HG03469 (cell line): Measurements from ENCODE around the gene SV2B.

Experiments used
- ATAC-seq: cut with Tn5 transposase; IDR thresholded peaks from one replicate; pipeline ENCODE4 v1.9.1; 2021; ENCODE audit warnings: mild to moderate bottlenecking, moderate library complexity, moderate number of reproducible peaks; ENCODE audit not compliant: unreplicated experiment

The SV2B gene

DNA sequence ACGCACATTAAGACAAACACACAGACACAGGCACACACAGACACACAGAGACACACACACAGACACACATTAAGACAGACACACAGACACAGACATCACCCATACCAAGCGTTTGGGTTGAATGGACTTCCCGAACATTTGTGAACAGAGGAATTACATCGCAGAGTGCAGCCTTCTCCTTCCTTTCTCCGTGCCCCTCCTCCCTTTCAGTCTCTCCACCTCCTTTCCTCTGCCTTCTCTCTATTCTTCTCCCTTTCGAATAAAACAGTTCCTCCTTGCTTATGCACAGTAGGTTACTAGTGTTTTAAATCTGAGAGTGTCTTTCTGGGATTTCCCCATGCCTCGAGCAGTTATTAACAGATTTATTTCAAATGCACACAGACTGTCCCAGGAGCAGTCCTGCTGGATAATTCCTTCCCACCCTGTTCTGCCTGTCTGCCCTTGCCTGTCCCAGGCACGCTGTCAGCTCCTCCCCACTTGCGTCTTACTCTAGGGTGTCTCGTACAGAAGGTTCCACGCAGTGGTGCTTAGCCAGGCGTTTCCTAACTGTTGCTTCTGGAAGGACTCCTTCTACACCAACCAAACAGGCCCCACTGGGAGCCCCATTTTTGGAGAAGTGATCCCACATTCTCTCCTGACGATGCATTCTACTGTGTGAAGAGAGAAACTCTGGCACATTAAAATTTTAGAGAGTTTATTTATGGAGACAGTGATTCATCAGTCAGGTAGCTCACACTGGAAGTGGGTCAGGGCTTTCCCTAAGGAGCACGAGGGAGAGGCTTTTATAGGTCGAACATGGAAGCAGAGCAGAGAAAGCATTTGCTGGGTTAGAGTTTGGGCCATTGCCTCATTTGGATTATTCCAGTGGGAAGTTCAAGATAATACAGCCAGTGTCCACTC, 163.8 kb downstream of the SV2B start:
- ATAC-seq, result no peak

DNA sequence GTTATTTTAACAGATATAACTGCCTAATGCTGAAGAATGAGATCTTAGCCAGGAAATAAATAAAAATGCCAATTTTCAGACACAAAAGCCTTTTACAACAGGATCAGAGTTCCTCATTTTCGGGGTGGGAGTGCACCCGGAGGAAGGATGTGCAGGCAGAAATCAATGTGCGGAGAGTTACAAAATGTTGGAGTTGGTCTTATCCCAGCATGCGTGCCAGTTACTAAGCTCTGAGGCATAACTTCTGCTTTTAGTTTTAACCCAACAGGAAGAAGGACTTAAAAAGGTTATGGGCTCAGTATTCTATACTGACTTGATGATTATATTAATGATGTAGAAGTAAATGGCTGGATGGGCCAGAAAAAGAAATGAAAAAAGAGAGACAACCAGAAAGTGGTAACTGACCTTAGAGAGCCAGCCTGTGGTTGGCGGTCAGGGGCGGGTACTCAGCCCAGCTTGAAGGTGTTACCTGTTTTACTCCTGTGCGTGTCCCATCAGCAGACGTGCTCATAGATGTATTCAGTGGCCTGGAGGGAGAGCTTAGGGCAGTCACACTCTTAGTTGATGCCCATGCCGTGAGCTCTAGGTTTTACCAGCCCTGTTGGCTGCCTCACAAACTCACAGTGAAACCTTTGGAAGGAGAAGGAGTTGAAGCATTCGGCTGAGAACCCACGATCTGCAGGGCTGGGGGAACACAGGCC, 164.7 kb downstream of the SV2B start:
- no peak for ATAC-seq

DNA sequence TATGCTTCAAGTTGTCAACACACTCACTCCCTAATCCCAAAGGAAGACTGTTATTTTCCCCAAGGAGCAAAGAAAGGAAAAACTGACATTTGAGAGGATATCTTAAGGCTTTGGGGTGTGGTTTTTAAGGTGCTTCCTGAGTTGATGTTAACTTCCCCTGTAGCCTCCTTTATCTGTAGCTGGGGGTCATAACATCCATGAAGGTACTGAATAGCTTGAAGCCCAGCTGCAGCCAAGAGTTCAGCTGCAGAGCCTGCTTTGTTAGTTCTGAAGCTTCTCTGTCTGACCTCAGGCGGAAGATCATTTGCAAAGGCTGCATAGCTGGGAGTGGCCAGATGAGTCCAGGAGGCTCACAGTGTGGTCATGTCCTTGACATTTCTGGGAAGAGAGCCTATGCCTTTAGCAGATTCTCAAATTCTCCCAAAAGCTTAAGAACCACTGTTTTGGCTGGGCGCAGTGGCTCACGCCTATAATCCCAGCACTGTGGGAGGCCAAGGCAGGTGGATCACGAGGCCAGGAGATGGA, 165.4 kb downstream of the SV2B start:
- no peak for ATAC-seq

DNA sequence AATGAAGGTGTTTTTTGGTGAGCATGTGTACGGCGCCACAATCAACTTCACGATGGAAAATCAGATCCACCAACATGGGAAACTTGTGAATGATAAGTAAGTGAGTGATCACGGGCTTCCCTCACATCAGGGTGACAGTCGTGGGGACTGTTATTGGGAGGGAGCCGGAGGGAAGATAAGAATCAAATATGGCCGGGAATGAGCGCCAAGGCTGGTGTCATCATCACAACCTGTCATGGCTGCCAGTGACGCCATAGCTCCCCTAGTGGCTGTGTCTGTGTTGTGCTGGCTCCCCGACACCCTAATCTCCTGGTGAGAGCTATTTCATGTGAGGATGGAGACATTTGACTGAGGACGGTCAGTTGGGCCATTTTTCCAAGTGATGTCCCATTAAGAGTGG, 168.5 kb downstream of the SV2B start:
- no peak for ATAC-seq

GRCh38 chr15:91270747-91271146, 170.7 kb downstream of the SV2B start:
- no peak for ATAC-seq

DNA sequence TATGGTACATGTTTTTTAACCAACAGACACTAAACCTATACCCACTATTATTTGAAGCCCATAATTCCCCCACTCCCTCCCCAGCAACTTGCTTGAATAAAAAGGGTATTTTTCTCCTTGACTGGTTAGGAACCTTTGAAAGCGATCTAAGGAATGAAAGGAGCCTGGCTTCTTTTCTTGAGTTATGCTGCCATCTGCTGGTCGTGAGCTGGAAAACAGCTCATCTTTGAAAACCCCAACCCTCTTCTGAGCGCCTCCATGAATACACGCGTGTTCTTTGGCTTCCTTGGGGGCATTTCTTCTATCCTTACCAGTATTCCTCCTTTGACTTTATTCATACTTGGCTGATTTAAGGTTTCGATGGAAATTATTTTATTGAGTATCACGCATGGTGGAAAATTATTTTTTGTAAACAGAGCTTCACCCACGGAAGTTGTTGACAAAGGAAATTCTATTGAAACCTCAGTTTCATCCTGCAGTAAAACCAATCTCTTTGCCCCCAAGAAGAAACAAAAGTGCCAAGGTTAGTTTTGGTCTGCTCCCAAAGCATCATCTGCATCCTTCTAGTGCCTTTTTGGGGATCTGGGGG, 171.6 kb downstream of the SV2B start:
- no peak for ATAC-seq

- no peak for ATAC-seq
Observed at GRCh38 chr15:91275844-91276243, 175.8 kb downstream of the SV2B start.

GRCh38 chr15:91278951-91279350, 178.9 kb downstream of the SV2B start:
- no peak for ATAC-seq

GRCh38 chr15:91279486-91279885, 179.4 kb downstream of the SV2B start:
- no peak for ATAC-seq

DNA sequence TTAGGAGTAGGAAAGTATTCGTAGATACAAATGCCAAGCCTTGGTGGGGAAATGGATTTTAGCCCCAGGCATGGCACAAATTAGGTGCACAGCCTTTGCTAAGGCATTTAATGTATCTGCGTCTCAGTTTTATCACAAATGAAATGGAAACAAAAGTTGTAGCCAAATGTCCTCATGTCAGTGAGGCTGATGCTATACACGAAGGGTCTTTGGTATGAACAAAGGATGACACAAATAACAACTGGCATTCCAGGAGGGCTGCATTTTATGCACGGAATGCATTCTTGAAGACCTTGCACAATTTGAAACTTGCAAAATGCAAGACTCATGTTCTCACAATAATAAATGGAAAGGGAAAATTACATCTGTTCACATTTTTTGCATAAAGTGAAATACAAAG, 181.9 kb downstream of the SV2B start:
- no peak for ATAC-seq

GRCh38 chr15:91282486-91282885, 182.4 kb downstream of the SV2B start:
- ATAC-seq, result no peak

DNA sequence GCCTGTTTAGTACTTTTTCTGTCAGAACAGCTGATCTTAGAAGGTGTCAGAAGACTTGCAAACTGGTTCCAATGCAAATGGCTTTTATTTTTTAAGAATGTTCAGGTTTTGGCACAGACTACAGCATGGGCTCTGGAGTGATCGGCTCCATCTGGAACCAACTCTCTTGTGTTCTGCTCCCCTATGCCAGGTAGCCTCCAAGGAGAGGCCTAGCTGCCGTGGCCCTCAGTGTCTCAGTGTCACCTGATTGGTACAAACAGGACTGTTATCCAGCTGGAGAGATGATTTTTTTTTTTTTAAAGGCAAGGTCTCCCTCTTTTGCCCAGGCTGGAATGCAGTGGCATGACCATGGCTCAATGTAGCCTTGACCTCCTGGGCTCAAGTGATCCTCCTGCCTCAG, 183.1 kb downstream of the SV2B start:
- no peak for ATAC-seq

DNA sequence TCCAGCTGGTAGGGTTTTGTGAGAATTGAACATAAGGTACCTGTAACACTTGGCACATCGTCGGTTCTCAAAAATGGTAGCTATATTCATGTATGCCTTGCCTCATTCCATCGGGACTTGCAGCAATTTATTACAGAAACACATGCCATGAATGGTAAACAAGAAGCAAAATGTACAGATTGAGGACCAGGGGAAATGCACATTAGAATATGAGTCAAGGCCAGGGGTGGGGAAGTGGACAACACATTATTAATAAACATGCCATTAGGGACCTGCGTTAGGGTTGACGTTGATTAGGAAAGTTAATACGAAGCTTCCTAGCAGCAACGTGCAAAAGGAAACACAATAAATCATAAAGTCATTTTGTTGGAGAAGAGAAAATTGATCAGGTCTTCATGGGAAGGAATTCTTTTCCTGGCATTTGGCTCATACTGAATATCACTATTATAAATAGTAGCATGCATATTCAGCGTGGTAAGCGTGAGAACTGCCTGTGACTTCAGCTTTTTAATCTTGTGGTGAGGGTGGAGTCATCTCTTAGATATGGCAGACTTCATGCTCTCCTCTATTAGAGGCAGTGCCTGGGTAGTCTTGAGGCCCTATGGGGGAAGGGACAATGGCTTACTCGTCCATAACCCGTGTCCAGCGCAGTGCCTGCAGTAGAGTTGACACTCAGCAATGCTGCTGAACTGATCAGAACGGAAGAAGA, 184.9 kb downstream of the SV2B start:
- ATAC-seq, result no peak

GRCh38 chr15:91289324-91289723, 189.3 kb downstream of the SV2B start:
- no peak for ATAC-seq

DNA sequence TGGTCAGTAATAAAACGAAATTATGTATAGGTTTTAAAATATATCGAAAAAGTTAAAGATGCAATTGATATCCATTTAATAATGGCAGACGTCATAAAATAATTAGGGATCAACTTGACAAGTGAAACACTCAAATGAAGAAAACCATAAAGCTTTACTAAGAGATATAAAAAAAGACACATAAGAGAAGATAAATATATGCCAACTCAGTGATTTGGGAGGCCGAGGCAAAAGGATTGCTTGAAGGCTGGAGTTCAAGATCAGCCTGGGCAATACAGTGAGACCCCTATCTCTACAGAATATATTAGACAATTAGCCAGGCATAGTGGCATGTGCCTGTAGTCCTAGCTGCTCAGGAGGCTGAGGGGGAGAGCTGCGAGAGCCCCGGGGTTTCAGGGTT, 190.5 kb downstream of the SV2B start:
- no peak for ATAC-seq

GRCh38 chr15:91291673-91292072, 191.6 kb downstream of the SV2B start:
- ATAC-seq, result peak; percentile 81

DNA sequence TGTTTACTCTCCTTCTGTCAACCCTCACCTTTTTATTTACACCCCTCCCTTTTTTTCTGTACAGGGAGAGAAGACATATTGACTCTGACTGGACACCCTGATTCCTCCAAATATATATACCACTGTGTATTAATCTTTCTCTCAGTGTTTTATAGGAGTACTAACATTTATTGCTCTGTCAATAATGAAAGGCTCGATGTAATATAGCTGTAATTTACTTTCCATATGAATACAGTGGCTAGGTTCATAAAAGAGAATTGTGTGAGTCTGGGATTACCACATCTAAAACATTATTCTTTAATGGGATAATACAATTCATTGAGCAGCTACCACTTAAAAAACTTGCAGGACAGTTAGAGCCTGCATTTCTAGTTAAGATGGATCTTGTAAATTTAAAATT, 194.3 kb downstream of the SV2B start:
- ATAC-seq, result no peak

- ATAC-seq, result no peak
Observed at GRCh38 chr15:91294795-91295194, 194.7 kb downstream of the SV2B start.

DNA sequence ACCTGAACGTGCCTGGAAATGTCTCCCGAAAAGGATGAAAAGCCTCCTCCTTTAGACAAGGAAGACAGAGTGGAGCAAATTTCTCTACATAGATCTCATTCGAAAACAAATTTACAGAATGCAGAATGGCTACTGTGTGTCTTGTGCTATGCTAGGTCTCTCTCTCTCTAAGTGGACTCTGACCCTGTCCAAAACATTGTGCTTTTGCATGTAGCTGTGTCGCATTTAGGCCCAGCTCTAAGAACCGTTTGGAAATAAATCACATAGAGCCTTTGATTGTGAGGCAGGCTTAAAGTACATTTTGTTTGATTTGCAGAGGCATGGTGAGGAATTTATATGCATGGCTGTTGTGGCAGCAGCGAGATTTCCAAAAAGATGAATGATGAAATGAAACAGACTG, 198.0 kb downstream of the SV2B start:
- no peak for ATAC-seq

DNA sequence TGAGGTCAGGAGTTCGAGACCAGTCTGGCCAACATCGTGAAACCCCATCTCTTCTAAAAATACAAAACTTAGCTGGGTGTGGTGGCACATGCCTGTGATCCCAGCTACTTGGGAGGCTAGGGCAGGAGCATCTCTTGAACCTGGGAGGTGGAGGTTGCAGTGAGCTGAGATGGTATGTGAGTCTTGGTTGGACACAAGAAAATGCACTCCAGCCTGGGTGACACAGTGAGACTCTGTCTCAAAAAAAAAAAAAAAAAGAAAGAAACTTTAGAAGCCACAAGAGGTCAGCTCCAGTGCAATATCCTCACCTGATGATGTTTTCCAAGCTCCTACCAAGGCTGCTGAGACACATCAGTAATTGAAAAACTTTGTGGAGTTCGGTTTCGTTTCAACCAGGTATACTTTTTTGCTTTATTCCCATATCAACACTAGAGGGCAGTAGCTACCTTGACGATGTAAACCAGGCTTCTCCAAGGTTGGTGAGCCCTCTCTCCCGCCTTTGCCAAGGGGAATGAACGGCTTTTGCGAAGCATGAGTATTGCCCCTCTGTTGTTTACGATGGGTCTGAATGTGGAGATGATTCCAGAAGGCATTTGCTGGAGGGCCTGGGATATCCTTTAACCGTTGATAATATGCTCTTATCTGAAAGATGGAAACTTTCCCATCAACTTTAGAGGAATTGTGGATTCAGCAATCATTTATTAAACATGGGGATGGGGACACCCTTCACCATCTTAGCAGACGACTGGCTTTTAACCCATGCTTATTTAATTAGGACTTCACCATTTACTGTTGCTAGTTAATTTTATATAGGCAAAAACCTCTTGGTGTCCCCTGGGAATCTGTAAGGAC, 202.8 kb downstream of the SV2B start:
- ATAC-seq, result no peak
